IMR-90 (cell line): ENCODE measurements around the gene DCAF15. TPM values are rescaled to one million over a fixed set of nuclear protein-coding genes. Genes with fewer than 3 reads are reported as not detected.

Experiments
- ATAC-seq: fragments of 200-7000 bp; cut with Tn5 transposase; 2 replicates; pipeline ENCODE4 v1.9.1; 2020; ENCODE audit warnings: low read depth, mild to moderate bottlenecking, moderate library complexity
- BruUV-seq: library from RNA; stranded (reverse); fragments of 400-500 nt; replicated peaks from 2 replicates; lab custom pipeline; 2021; lab: Mats Ljungman, UMichigan
- CTCF ChIA-PET: fragments of 300-600 bp; formaldehyde crosslinking; extraction: SDS; loops from one replicate; lab custom pipeline; 2021; ENCODE audit warnings: antibody characterized with exemption; lab: Yijun Ruan, JAX
- POLR2A ChIA-PET: fragments of 300-600 bp; sonication (Branson Sonifier 250); formaldehyde crosslinking; loops from one replicate; lab custom pipeline; 2022; ENCODE audit warnings: antibody characterized with exemption; ENCODE audit not compliant: unreplicated experiment; lab: Charles Lee
- DNase-seq: peaks from one replicate; pipeline ENCODE4 v3.0.0; 2013
- H2AFZ ChIP-seq: replicated peaks from 2 replicates; pipeline ENCODE3; 2013; ENCODE audit warnings: low read length, mild to moderate bottlenecking; ENCODE audit not compliant: poor library complexity
- H2AK5ac ChIP-seq: 2 replicates; pipeline ENCODE4 v1.6.1; 2013; ENCODE audit warnings: low read depth, low read length, inconsistent platforms
- H2AK9ac ChIP-seq: replicated peaks from 2 replicates; pipeline ENCODE3; 2013; ENCODE audit warnings: mild to moderate bottlenecking, low read depth, low read length, moderate library complexity; ENCODE audit not compliant: poor library complexity
- H2BK120ac ChIP-seq: 2 replicates; pipeline ENCODE4 v1.6.1; 2013; ENCODE audit warnings: low read depth, low read length, inconsistent platforms
- H2BK15ac ChIP-seq: 3 replicates; pipeline ENCODE4 v1.6.1; 2013; ENCODE audit warnings: low read depth, low read length, inconsistent platforms
- H2BK20ac ChIP-seq: 2 replicates; pipeline ENCODE4 v1.6.1; 2013; ENCODE audit warnings: low read depth, mild to moderate bottlenecking, inconsistent platforms, low read length, moderate library complexity
- H2BK5ac ChIP-seq: 2 replicates; pipeline ENCODE4 v1.6.1; 2013; ENCODE audit warnings: mild to moderate bottlenecking, low read depth, low read length, inconsistent platforms; ENCODE audit not compliant: poor library complexity, severe bottlenecking
- H3K14ac ChIP-seq: replicated peaks from 2 replicates; pipeline ENCODE4 v1.6.1; 2013; ENCODE audit warnings: low read depth, low read length, inconsistent platforms
- H3K18ac ChIP-seq: 2 replicates; pipeline ENCODE4 v1.6.1; 2013; ENCODE audit warnings: low read depth, low read length, control low read depth
- H3K23ac ChIP-seq: 2 replicates; pipeline ENCODE4 v1.6.1; 2013; ENCODE audit warnings: low read depth, low read length, inconsistent platforms
- H3K27ac ChIP-seq: 2 replicates; pipeline ENCODE4 v1.5.1; 2013; ENCODE audit warnings: mild to moderate bottlenecking, control low read depth, low read length; ENCODE audit not compliant: insufficient read depth
- H3K27me3 ChIP-seq: 2 replicates; pipeline ENCODE4 v1.6.1; 2013; ENCODE audit warnings: low read length; ENCODE audit not compliant: control insufficient read depth, insufficient read depth
- H3K36me3 ChIP-seq: 2 replicates; pipeline ENCODE4 v1.6.1; 2013; ENCODE audit warnings: low read length, mixed read lengths; ENCODE audit not compliant: control insufficient read depth, insufficient read depth
- H3K4ac ChIP-seq: 2 replicates; pipeline ENCODE4 v1.6.1; 2013; ENCODE audit warnings: low read depth, low read length, inconsistent platforms
- H3K4me1 ChIP-seq: 2 replicates; pipeline ENCODE4 v1.6.1; 2013; ENCODE audit warnings: low read length, mixed read lengths; ENCODE audit not compliant: control insufficient read depth, insufficient read depth
- H3K4me2 ChIP-seq: 2 replicates; pipeline ENCODE4 v1.6.1; 2013; ENCODE audit warnings: low read depth, mild to moderate bottlenecking, control low read depth, low read length, moderate library complexity
- H3K4me3 ChIP-seq: 2 replicates; pipeline ENCODE4 v1.5.1; 2013; ENCODE audit warnings: low read depth, mild to moderate bottlenecking, control low read depth, low read length, moderate library complexity; ENCODE audit not compliant: insufficient read depth
- H3K56ac ChIP-seq: 2 replicates; pipeline ENCODE4 v1.6.1; 2013; ENCODE audit warnings: low read length, inconsistent platforms; ENCODE audit not compliant: insufficient read depth; ENCODE audit errors: extremely low read depth
- H3K79me1 ChIP-seq, 2 experiments: 2 replicates each; pipeline ENCODE4 v1.6.1; 2013; ENCODE audit warnings: low read length in 2 of 2, inconsistent platforms in 1 of 2, low read depth in 1 of 2
- H3K9ac ChIP-seq: 2 replicates; pipeline ENCODE4 v1.6.1; 2013; ENCODE audit warnings: low read depth, low read length, control low read depth
- H3K9me1 ChIP-seq: 2 replicates; pipeline ENCODE4 v1.6.1; 2013; ENCODE audit warnings: low read length, inconsistent platforms; ENCODE audit not compliant: insufficient read depth
- H3K9me3 ChIP-seq: 2 replicates; pipeline ENCODE4 v1.6.1; 2013; ENCODE audit warnings: low read length; ENCODE audit not compliant: control insufficient read depth, insufficient read depth
- H4K20me1 ChIP-seq: 2 replicates; pipeline ENCODE4 v1.6.1; 2013; ENCODE audit warnings: low read length, inconsistent platforms; ENCODE audit not compliant: insufficient read depth
- H4K5ac ChIP-seq: 2 replicates; pipeline ENCODE4 v1.6.1; 2013; ENCODE audit warnings: mild to moderate bottlenecking, low read depth, low read length, control low read depth
- H4K8ac ChIP-seq, 2 experiments: 2 replicates each; pipeline ENCODE4 v1.6.1; 2013; ENCODE audit warnings: low read depth in 2 of 2, low read length in 2 of 2, control low read depth in 1 of 2, inconsistent platforms in 1 of 2
- H4K91ac ChIP-seq: 2 replicates; pipeline ENCODE4 v1.6.1; 2013; ENCODE audit warnings: low read depth, low read length, inconsistent platforms; ENCODE audit not compliant: insufficient read depth
- BHLHE40 ChIP-seq: fragments of 150-350 bp; IDR thresholded peaks from 2 replicates; pipeline ENCODE4 v1.6.1; 2016; ENCODE audit warnings: mild to moderate bottlenecking, low read depth, low read length
- CEBPB ChIP-seq: IDR thresholded peaks from 2 replicates; pipeline ENCODE4 v1.6.1; 2012; ENCODE audit warnings: low read depth, low read length, improper control_type of control experiment
- CHD1 ChIP-seq: IDR thresholded peaks from 2 replicates; pipeline ENCODE4 v1.6.1; 2012; ENCODE audit warnings: low read depth, low read length, improper control_type of control experiment
- CTCF ChIP-seq: conservative IDR thresholded peaks from 2 replicates; pipeline ENCODE4 v1.5.1; 2012; ENCODE audit warnings: mild to moderate bottlenecking, low read depth, low read length, improper control_type of control experiment
- ELK1 ChIP-seq: fragments of 150-350 bp; IDR thresholded peaks from 2 replicates; pipeline ENCODE4 v1.6.1; 2016; ENCODE audit warnings: low read depth, mild to moderate bottlenecking, low read length, moderate library complexity, borderline replicate concordance
- FOS ChIP-seq: fragments of 150-350 bp; IDR thresholded peaks from 2 replicates; pipeline ENCODE4 v1.6.1; 2016; ENCODE audit warnings: low read depth, low read length
- MAFK ChIP-seq: IDR thresholded peaks from 2 replicates; pipeline ENCODE4 v1.6.1; 2012; ENCODE audit warnings: low read depth, low read length, improper control_type of control experiment
- MAZ ChIP-seq: IDR thresholded peaks from 2 replicates; pipeline ENCODE4 v1.6.1; 2012; ENCODE audit warnings: low read depth, mild to moderate bottlenecking, low read length, improper control_type of control experiment, moderate library complexity, borderline replicate concordance
- NFE2L2 ChIP-seq: fragments of 150-350 bp; IDR thresholded peaks from 2 replicates; pipeline ENCODE4 v1.6.1; 2016; ENCODE audit warnings: low read depth, mild to moderate bottlenecking, low read length
- POLR2A ChIP-seq: IDR thresholded peaks from 2 replicates; pipeline ENCODE4 v1.6.1; 2012; ENCODE audit warnings: mild to moderate bottlenecking, low read depth, low read length
- RAD21 ChIP-seq: IDR thresholded peaks from 2 replicates; pipeline ENCODE4 v1.6.1; 2012; ENCODE audit warnings: low read length, improper control_type of control experiment
- RCOR1 ChIP-seq: IDR thresholded peaks from 2 replicates; pipeline ENCODE4 v1.6.1; 2012; ENCODE audit warnings: mild to moderate bottlenecking, low read length, improper control_type of control experiment; ENCODE audit not compliant: insufficient replicate concordance
- RFX5 ChIP-seq: IDR thresholded peaks from 2 replicates; pipeline ENCODE4 v1.8.0; 2012; ENCODE audit warnings: low read depth, mild to moderate bottlenecking, low read length, moderate library complexity
- SMC3 ChIP-seq: fragments of 150-350 bp; IDR thresholded peaks from 2 replicates; pipeline ENCODE4 v1.6.1; 2016; ENCODE audit warnings: low read depth, mild to moderate bottlenecking, antibody characterized with exemption, low read length, moderate library complexity
- USF2 ChIP-seq: fragments of 150-350 bp; IDR thresholded peaks from 2 replicates; pipeline ENCODE4 v1.6.1; 2017; ENCODE audit warnings: mild to moderate bottlenecking, antibody characterized with exemption, low read length, low read depth
- WGBS, 2 experiments: methylation state at CpG; one replicate each; pipeline versions ENCODE4 v1.1.5 to v1.1.7; 2013; ENCODE audit warnings: missing lambda C conversion rate in 2 of 2; ENCODE audit not compliant: insufficient read length in 1 of 2; ENCODE audit errors: extremely low coverage in 2 of 2; 5-methylcytosine and 5-hydroxymethylcytosine counted together
- dilution Hi-C: fragments of 300-500 bp; cut with HindIII; formaldehyde crosslinking; loops from one replicate; pipeline ENCODE4 v1.14.3; 2018; ENCODE audit warnings: low sequenced_read_pairs; ENCODE audit not compliant: unreplicated experiment
- in situ Hi-C: fragments of 300-500 bp; cut with MboI; formaldehyde crosslinking; loops from 3 replicates; pipeline ENCODE4 v1.14.3; 2019; ENCODE audit warnings: low sequenced_read_pairs, inconsistent platforms, mixed read lengths
- intact Hi-C: fragments of 100-400 bp; cut with micrococcal nuclease; formaldehyde crosslinking; loops from 2 replicates; pipeline ENCODE4 v1.10.0; 2022
- polyA plus RNA-seq, 3 experiments: library from polyadenylated mRNA; depleted of rRNA; stranded (reverse); fragments of >200 nt; gene quantifications; 2 replicates each; pipeline ENCODE4 v1.2.3, GENCODE V29; 2012; ENCODE audit warnings: low replicate concordance in 1 of 3
- total RNA-seq: library from RNA; depleted of rRNA; stranded (reverse); fragments of >200 nt; gene quantifications from 2 replicates; pipeline ENCODE4 v1.2.3, GENCODE V29; 2012

The DCAF15 gene
- total and polyA plus RNA-seq, 2 of the 4 experiments (the other 2 are of a cell fraction) = 6.8 to 31.0 TPM

- 97% methylated on average over 9 of the region's 22 CpGs; no CpG with 5 or more reads in 1 of the 2 experiments for WGBS, 2 experiments
- Histone ChIP-seq H2BK15ac (no peak overlapping the region), H3K23ac (no peak overlapping the region), H4K91ac (no peak overlapping the region), H3K9me3 (no peaks in the 10 kb centered on the region), H3K9ac (no peak overlapping the region), H2BK5ac (no peak overlapping the region), H3K4me3 (no peak overlapping the region), H3K27me3 (no peaks in the 10 kb centered on the region), H4K5ac (no peak overlapping the region), H2AK9ac (no peak overlapping the region), H2BK120ac (no peak overlapping the region), H3K56ac (no peak overlapping the region), H3K9me1 (no peaks in the 10 kb centered on the region; the same call in 1 of the 2 replicates), H3K79me1 (no peaks in the 10 kb centered on the region), H4K20me1 (peaks cover 7% of the 10 kb centered on the region), H3K4me1 (peaks cover 3% of the 10 kb centered on the region; the same call in 1 of the 2 replicates), H2AFZ (no peak overlapping the region), H2AK5ac (no peak overlapping the region), H2BK20ac (no peak overlapping the region), H3K27ac (no peak overlapping the region), H3K4me2 (no peak overlapping the region), H3K4ac (no peak overlapping the region), H4K8ac (no peak overlapping the region), H3K18ac (no peak overlapping the region), H3K14ac (no peak overlapping the region), H3K36me3 (peaks cover 33% of the 10 kb centered on the region; the same call in 1 of the 2 replicates)
- no TSS peak for BruUV-seq
- DNase-seq (no peak), ATAC-seq (no peak)
- dilution Hi-C loops (no loop called here), intact Hi-C loops (no loop called here), in situ Hi-C loops (no loop called here)
- ChIA-PET CTCF (no interaction called here), POLR2A (no interaction called here)
- TF ChIP-seq CHD1 (no peak), RAD21 (no peak), CTCF (no peak), NFE2L2 (no peak), MAZ (no peak), RFX5 (no peak), FOS (no peak), POLR2A (no peak), MAFK (no peak), USF2 (no peak), RCOR1 (no peak), CEBPB (no peak), ELK1 (no peak), SMC3 (no peak), BHLHE40 (no peak)
Observed at GRCh38 chr19:13968383-13968935, 16.1 kb downstream of the DCAF15 start.
